ENCODE measurements around the gene NPVF. TPM values are rescaled to one million over a fixed set of nuclear protein-coding genes. Genes with fewer than 3 reads are reported as not detected.

Gene NPVF
- total RNA-seq, 4 donors from 2014 or later: not detected

DNA sequence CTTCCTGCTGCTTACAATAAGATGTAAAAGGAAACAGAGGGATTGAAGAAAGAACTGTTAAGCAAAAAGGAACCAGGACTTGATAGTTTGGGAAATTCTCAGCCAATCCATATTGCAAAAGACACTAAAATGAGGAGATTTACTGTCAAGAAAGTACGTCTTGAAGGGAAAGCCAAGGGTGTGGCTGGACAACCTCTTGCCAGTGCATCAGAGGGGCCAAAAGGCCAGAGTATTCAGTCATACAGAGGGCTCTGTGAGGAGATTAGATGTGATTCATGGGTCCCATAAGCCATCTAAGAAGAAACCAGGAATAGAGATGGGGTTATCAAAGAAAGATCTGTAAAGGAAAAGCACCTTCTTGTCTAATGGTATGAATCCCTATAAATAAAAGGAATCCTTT lies 25.4 kb upstream of the NPVF start:
- TF ChIP-seq EP300 (IDR thresholded peaks at IDR 0.05) (no peak), CTCF (IDR thresholded peaks at IDR 0.05) (no peak), POLR2AphosphoS5 (IDR thresholded peaks at IDR 0.05) (no peak), POLR2A (IDR thresholded peaks at IDR 0.05) (no peak)
- no peak overlapping the region for H3K4me3 ChIP-seq
- no peaks in the 10 kb centered on the region for H3K4me1 ChIP-seq
- 48% methylated on average over 1 of the region's 1 CpG for WGBS
- H3K9me3 ChIP-seq: no peaks in the 10 kb centered on the region
- no peaks in the 10 kb centered on the region for H3K36me3 ChIP-seq
- H3K27ac ChIP-seq: no peak overlapping the region
- no peak for DNase-seq (ENCODE audit: low spot score in 2 of 2)
- H3K27me3 ChIP-seq: no peaks in the 10 kb centered on the region

GRCh38 chr7:25250386-25250785 lies 22.1 kb upstream of the NPVF start:
- WGBS: 85% methylated on average over 3 of the region's 3 CpGs
- H3K27ac ChIP-seq: no peak overlapping the region
- H3K27me3 ChIP-seq: no peaks in the 10 kb centered on the region
- no peak for DNase-seq (ENCODE audit: low spot score in 2 of 2)
- TF ChIP-seq POLR2A (IDR thresholded peaks at IDR 0.05) (no peak), EP300 (IDR thresholded peaks at IDR 0.05) (no peak), CTCF (IDR thresholded peaks at IDR 0.05) (no peak), POLR2AphosphoS5 (IDR thresholded peaks at IDR 0.05) (no peak)
- no peaks in the 10 kb centered on the region for H3K4me1 ChIP-seq
- H3K9me3 ChIP-seq: no peaks in the 10 kb centered on the region
- no peaks in the 10 kb centered on the region for H3K36me3 ChIP-seq
- H3K4me3 ChIP-seq: no peak overlapping the region

GRCh38 chr7:25249772-25250171 lies 21.5 kb upstream of the NPVF start:
- DNase-seq (ENCODE audit: low spot score in 2 of 2): no peak
- no peak overlapping the region for H3K27ac ChIP-seq
- 92% methylated on average over 3 of the region's 3 CpGs for WGBS

DNA sequence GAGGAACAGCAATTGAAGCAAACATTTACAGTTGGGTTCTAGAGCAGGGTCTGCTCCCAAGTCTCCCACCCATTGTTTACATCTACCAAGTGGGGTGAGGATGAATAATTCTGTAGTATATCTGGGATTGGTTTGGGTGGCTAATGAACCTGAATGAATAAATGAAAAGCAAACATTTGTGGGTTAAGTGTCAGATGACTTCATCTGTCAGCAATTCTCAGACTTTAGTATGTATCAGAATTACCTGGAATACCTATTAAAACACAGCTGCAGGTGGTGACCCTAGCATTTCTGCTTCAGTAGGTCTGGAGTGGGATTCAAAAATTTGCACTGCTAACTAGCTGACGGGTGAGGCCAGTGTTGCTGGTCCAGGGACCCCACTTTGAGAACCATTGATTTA lies 18.0 kb upstream of the NPVF start:
- WGBS: 100% methylated on average over 1 of the region's 1 CpG
- TF ChIP-seq EP300 (IDR thresholded peaks at IDR 0.05) (no peak), POLR2A (IDR thresholded peaks at IDR 0.05) (no peak), POLR2AphosphoS5 (IDR thresholded peaks at IDR 0.05) (no peak), CTCF (IDR thresholded peaks at IDR 0.05) (no peak)
- no peak for DNase-seq (ENCODE audit: low spot score in 2 of 2)
- H3K4me3 ChIP-seq: no peak overlapping the region
- peaks cover 6% of the 10 kb centered on the region for H3K4me1 ChIP-seq
- no peaks in the 10 kb centered on the region for H3K27me3 ChIP-seq
- no peaks in the 10 kb centered on the region for H3K36me3 ChIP-seq
- no peaks in the 10 kb centered on the region for H3K9me3 ChIP-seq
- no peak overlapping the region for H3K27ac ChIP-seq

More at GRCh38 chr7:25249772-25250171, 21.5 kb upstream of the NPVF start:
- TF ChIP-seq CTCF (IDR thresholded peaks at IDR 0.05) (no peak), EP300 (IDR thresholded peaks at IDR 0.05) (no peak), POLR2A (IDR thresholded peaks at IDR 0.05) (no peak), POLR2AphosphoS5 (IDR thresholded peaks at IDR 0.05) (no peak)
- no peaks in the 10 kb centered on the region for H3K4me1 ChIP-seq
- no peaks in the 10 kb centered on the region for H3K36me3 ChIP-seq
- H3K27me3 ChIP-seq: no peaks in the 10 kb centered on the region
- no peaks in the 10 kb centered on the region for H3K9me3 ChIP-seq
- H3K4me3 ChIP-seq: no peak overlapping the region

GRCh38 chr7:25244254-25245033 lies 16.2 kb upstream of the NPVF start:
- DNase-seq (ENCODE audit: low spot score in 2 of 2): no peak
- no peak overlapping the region for H3K4me3 ChIP-seq
- no peaks in the 10 kb centered on the region for H3K36me3 ChIP-seq
- no peaks in the 10 kb centered on the region for H3K9me3 ChIP-seq
- TF ChIP-seq CTCF (IDR thresholded peaks at IDR 0.05) (no peak), POLR2A (IDR thresholded peaks at IDR 0.05) (no peak), POLR2AphosphoS5 (IDR thresholded peaks at IDR 0.05) (no peak), EP300 (IDR thresholded peaks at IDR 0.05) (no peak)
- H3K27me3 ChIP-seq: no peaks in the 10 kb centered on the region
- H3K4me1 ChIP-seq: peaks cover 8% of the 10 kb centered on the region
- H3K27ac ChIP-seq: no peak overlapping the region
- 35% methylated on average over 3 of the region's 3 CpGs for WGBS

Data from suprapubic skin (tissue), 4 donors.